ENCODE measurements around the gene SUPT3H. TPM values are rescaled to one million over a fixed set of nuclear protein-coding genes. Genes with fewer than 3 reads are reported as not detected.

The SUPT3H gene
- polyA plus RNA-seq, 3 donors: 2.4 to 3.5 (median 2.5) TPM

DNA sequence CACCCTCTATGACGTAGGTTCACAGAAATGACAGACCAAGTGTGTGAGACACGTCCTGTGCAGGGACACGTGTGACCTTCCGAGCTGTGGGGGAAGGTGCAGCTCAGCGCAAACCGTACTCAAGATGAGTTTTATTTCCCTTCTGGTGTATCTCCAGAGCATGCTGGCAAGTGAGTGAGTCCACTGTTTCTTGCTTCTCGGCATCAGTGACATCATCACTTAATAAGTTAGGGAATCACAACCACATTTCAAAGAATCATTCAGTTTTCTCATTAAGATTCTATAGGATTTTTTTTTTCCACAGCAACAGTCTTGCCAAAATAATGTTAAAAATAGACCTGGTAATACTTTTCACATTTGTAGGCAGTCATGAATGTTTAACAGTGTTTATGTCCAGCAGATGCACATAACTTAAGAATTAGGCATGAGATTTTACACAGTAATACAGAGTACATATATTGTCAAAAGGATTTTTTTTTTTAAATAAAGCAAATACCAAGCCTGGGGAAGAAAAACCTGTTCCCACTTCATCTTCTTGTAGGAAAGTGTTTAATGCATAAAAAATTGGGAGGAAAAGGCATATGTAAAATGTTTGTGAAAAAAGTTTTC is 572.4 kb downstream of the SUPT3H start:
- Mint-ChIP-seq H3K36me3 (no peaks in the 10 kb centered on the region), H3K27me3 (ENCODE audit: low read depth in 3 of 3) (peaks cover 0 to 6% (median 0%) of the 10 kb centered on the region in 3 donors), H3K4me3 (no peak overlapping the region), H3K4me1 (peaks cover 11% of the 10 kb centered on the region), H3K9me3 (peaks cover 0 to 2% (median 0%) of the 10 kb centered on the region in 7 donors), H3K27ac (no peak overlapping the region)
- H3K36me3 ChIP-seq (replicated peaks in 1 of 2; ENCODE audit: control insufficient read depth in 1 of 2, insufficient read depth in 2 of 2, low read length in 2 of 2): no peaks in the 10 kb centered on the region
- H4K20me1 ChIP-seq (ENCODE audit: insufficient read depth, low read length): no peaks in the 10 kb centered on the region
- H3K9ac ChIP-seq (ENCODE audit: insufficient read depth, low read length, poor library complexity, severe bottlenecking): no peak overlapping the region
- H3K4me2 ChIP-seq (replicated peaks; ENCODE audit: extremely low read depth, low read length, poor library complexity, severe bottlenecking): no peak overlapping the region
- intact Hi-C loops (cut with micrococcal nuclease): no loop called here
- no peaks in the 10 kb centered on the region for H3K79me2 ChIP-seq (ENCODE audit: insufficient read depth, low read length)
- H2AFZ ChIP-seq (ENCODE audit: insufficient read depth, low read depth, low read length, poor library complexity, severe bottlenecking): no peak overlapping the region
- no peak overlapping the region for H3K27ac ChIP-seq (ENCODE audit: low read depth in 1 of 2, low read length in 2 of 2)
- H3K4me1 ChIP-seq (ENCODE audit: control insufficient read depth in 1 of 2, insufficient read depth in 2 of 2, low read length in 2 of 2): peaks cover 0 to 13% of the 10 kb centered on the region in 2 donors
- no peak for DNase-seq
- 95% methylated on average over 6 of the region's 7 CpGs for WGBS (ENCODE audit: insufficient coverage)
- H3K4me3 ChIP-seq (replicated peaks in 1 of 3; ENCODE audit: low read depth in 2 of 3, low read length in 3 of 3): no peak overlapping the region
- H3K9me3 ChIP-seq (replicated peaks in 1 of 2; ENCODE audit: control insufficient read depth in 1 of 2, insufficient read depth in 1 of 2, low read length in 2 of 2): no peaks in the 10 kb centered on the region
- TF ChIP-seq, protein P1, sequence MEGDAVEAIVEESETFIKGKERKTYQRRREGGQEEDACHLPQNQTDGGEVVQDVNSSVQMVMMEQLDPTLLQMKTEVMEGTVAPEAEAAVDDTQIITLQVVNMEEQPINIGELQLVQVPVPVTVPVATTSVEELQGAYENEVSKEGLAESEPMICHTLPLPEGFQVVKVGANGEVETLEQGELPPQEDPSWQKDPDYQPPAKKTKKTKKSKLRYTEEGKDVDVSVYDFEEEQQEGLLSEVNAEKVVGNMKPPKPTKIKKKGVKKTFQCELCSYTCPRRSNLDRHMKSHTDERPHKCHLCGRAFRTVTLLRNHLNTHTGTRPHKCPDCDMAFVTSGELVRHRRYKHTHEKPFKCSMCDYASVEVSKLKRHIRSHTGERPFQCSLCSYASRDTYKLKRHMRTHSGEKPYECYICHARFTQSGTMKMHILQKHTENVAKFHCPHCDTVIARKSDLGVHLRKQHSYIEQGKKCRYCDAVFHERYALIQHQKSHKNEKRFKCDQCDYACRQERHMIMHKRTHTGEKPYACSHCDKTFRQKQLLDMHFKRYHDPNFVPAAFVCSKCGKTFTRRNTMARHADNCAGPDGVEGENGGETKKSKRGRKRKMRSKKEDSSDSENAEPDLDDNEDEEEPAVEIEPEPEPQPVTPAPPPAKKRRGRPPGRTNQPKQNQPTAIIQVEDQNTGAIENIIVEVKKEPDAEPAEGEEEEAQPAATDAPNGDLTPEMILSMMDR (IDR thresholded peaks at IDR 0.05): no peak
- H3K27me3 ChIP-seq (ENCODE audit: control insufficient read depth in 2 of 2, insufficient read depth in 2 of 2, low read length in 2 of 2): no peaks in the 10 kb centered on the region

- no peak overlapping the region for H2AFZ ChIP-seq (ENCODE audit: insufficient read depth, low read depth, low read length, poor library complexity, severe bottlenecking)
- no peak overlapping the region for H3K4me3 ChIP-seq (replicated peaks in 1 of 3; ENCODE audit: low read depth in 2 of 3, low read length in 3 of 3)
- H4K20me1 ChIP-seq (ENCODE audit: insufficient read depth, low read length): no peaks in the 10 kb centered on the region
- H3K36me3 Mint-ChIP-seq: no peaks in the 10 kb centered on the region
- H3K9ac ChIP-seq (ENCODE audit: insufficient read depth, low read length, poor library complexity, severe bottlenecking): no peak overlapping the region
- H3K79me2 ChIP-seq (ENCODE audit: insufficient read depth, low read length): no peaks in the 10 kb centered on the region
- no peak overlapping the region for H3K4me2 ChIP-seq (replicated peaks; ENCODE audit: extremely low read depth, low read length, poor library complexity, severe bottlenecking)
- no peak overlapping the region for H3K4me3 Mint-ChIP-seq
- no peaks in the 10 kb centered on the region for H3K36me3 ChIP-seq (replicated peaks in 1 of 2; ENCODE audit: control insufficient read depth in 1 of 2, insufficient read depth in 2 of 2, low read length in 2 of 2)
- TF ChIP-seq, protein P1 (IDR thresholded peaks at IDR 0.05): no peak
- DNase-seq: no peak
- H3K4me1 Mint-ChIP-seq: peaks cover 11% of the 10 kb centered on the region
- intact Hi-C loops (cut with micrococcal nuclease): no loop called here
- H3K27me3 ChIP-seq (ENCODE audit: control insufficient read depth in 2 of 2, insufficient read depth in 2 of 2, low read length in 2 of 2): no peaks in the 10 kb centered on the region
- peaks cover 0 to 6% (median 0%) of the 10 kb centered on the region in 3 donors for H3K27me3 Mint-ChIP-seq (ENCODE audit: low read depth in 3 of 3)
- H3K9me3 Mint-ChIP-seq: peaks cover 0 to 2% (median 0%) of the 10 kb centered on the region in 7 donors
- 84% methylated on average over 2 of the region's 4 CpGs for WGBS (ENCODE audit: insufficient coverage)
- H3K27ac ChIP-seq (ENCODE audit: low read depth in 1 of 2, low read length in 2 of 2): no peak overlapping the region
- peaks cover 0 to 13% of the 10 kb centered on the region in 2 donors for H3K4me1 ChIP-seq (ENCODE audit: control insufficient read depth in 1 of 2, insufficient read depth in 2 of 2, low read length in 2 of 2)
- H3K9me3 ChIP-seq (replicated peaks in 1 of 2; ENCODE audit: control insufficient read depth in 1 of 2, insufficient read depth in 1 of 2, low read length in 2 of 2): no peaks in the 10 kb centered on the region
- peak overlapping the region in 1 of 7 donors; percentile 37 for H3K27ac Mint-ChIP-seq
These were observed 573.1 kb downstream of the SUPT3H start for GRCh38 chr6:44804546-44805159.
